Activated CD8-positive, alpha-beta T cell treated with anti-CD3 and anti-CD28 coated beads for 36 hours (primary cell): Measurements from ENCODE around the gene UGT1A8. TPM values are rescaled to one million over a fixed set of nuclear protein-coding genes. Genes with fewer than 3 reads are reported as not detected.
A peak's percentile ranks its signal among the peaks of the same experiment; 100 is the strongest.

Source experiments
- ATAC-seq: fragments of 200-7000 bp; cut with Tn5 transposase; one replicate; pipeline ENCODE4 v1.10.0; 2021; ENCODE audit warnings: mild to moderate bottlenecking, moderate library complexity
- CTCF ChIA-PET: fragments of 350-600 bp; sonication (Branson Sonifier 250); formaldehyde crosslinking; loops from one replicate; lab custom pipeline; 2021; ENCODE audit warnings: antibody characterized with exemption; lab: Charles Lee
- POLR2A ChIA-PET: fragments of 350-600 bp; sonication (Branson Sonifier 250); formaldehyde crosslinking; loops from one replicate; lab custom pipeline; 2021; ENCODE audit warnings: antibody characterized with exemption; lab: Charles Lee
- DNase-seq: peaks from one replicate; pipeline ENCODE4 v3.0.0-alpha.2; 2020
- H3K27ac Mint-ChIP-seq: one replicate; pipeline ENCODE4 v1.8.0; 2021; ENCODE audit warnings: mild to moderate bottlenecking, mixed read lengths
- H3K27me3 Mint-ChIP-seq: one replicate; pipeline ENCODE4 v1.8.0; 2021; ENCODE audit warnings: mixed read lengths
- H3K36me3 Mint-ChIP-seq: one replicate; pipeline ENCODE4 v1.8.0; 2021; ENCODE audit warnings: low read depth, mixed read lengths
- H3K4me1 Mint-ChIP-seq: one replicate; pipeline ENCODE4 v1.8.0; 2021; ENCODE audit warnings: low read depth, mixed read lengths
- H3K4me3 Mint-ChIP-seq: one replicate; pipeline ENCODE4 v1.8.0; 2021; ENCODE audit warnings: mild to moderate bottlenecking, moderate library complexity, mixed read lengths
- H3K9me3 Mint-ChIP-seq: one replicate; pipeline ENCODE4 v1.8.0; 2021; ENCODE audit warnings: mixed read lengths
- CTCF ChIP-seq: fragments of 200-600 bp; IDR thresholded peaks from one replicate; pipeline ENCODE4 v1.8.0; 2022; ENCODE audit warnings: antibody characterized with exemption, mild to moderate bottlenecking
- intact Hi-C: fragments of 100-400 bp; cut with micrococcal nuclease; formaldehyde crosslinking; loops from one replicate; pipeline ENCODE4 v1.10.0; 2022
- total RNA-seq, 2 experiments: library from RNA; stranded (reverse); gene quantifications; one replicate each; pipeline ENCODE4 v1.2.3, GENCODE V29; 2021

Gene UGT1A8
- total RNA-seq, 2 experiments from 2014 or later = not detected

- ChIA-PET CTCF (interaction anchor here (0.7 to 1.1 kb wide), 2 partner anchors 43 to 44 kb away, joined by 3 read pairs; no protein-coding TSS in a partner anchor), POLR2A (no interaction called here)
- no peaks in the 10 kb centered on the region for H3K4me1 Mint-ChIP-seq
Measured at GRCh38 chr2:233813236-233814055, 196.0 kb downstream of the UGT1A8 start.

GRCh38 chr2:233814056-233814835 is 196.8 kb downstream of the UGT1A8 start:
- peak; percentile 45 for ATAC-seq
- intact Hi-C loops = no loop called here
- Mint-ChIP-seq H3K4me3 (no peak overlapping the region), H3K9me3 (no peaks in the 10 kb centered on the region), H3K36me3 (no peaks in the 10 kb centered on the region), H3K27ac (no peak overlapping the region), H3K4me1 (no peaks in the 10 kb centered on the region), H3K27me3 (peaks cover 3% of the 10 kb centered on the region)
- CTCF ChIA-PET = interaction anchor here (1.1 kb wide), 1 partner anchor 43 kb away, joined by 3 read pairs; no protein-coding TSS in a partner anchor
- POLR2A ChIA-PET = no interaction called here
- DNase-seq = no peak
- no peak for TF ChIP-seq CTCF

More at GRCh38 chr2:233813236-233814055, 196.0 kb downstream of the UGT1A8 start:
- Mint-ChIP-seq H3K36me3 (no peaks in the 10 kb centered on the region), H3K27ac (no peak overlapping the region), H3K4me3 (no peak overlapping the region), H3K9me3 (no peaks in the 10 kb centered on the region), H3K27me3 (peaks cover 3% of the 10 kb centered on the region)
- intact Hi-C loops = no loop called here
- DNase-seq (no peak), ATAC-seq (no peak)
- no peak for TF ChIP-seq CTCF

- H3K27me3 Mint-ChIP-seq = peaks cover 1% of the 10 kb centered on the region
- TF ChIP-seq CTCF = no peak
- POLR2A ChIA-PET = no interaction called here
- ATAC-seq (no peak), DNase-seq (no peak)
- H3K4me3 Mint-ChIP-seq = no peak overlapping the region
- CTCF ChIA-PET = no interaction called here
- H3K27ac Mint-ChIP-seq = no peak overlapping the region
- no peaks in the 10 kb centered on the region for H3K36me3 Mint-ChIP-seq
- intact Hi-C loops = no loop called here
- H3K4me1 Mint-ChIP-seq = no peaks in the 10 kb centered on the region
- H3K9me3 Mint-ChIP-seq = no peaks in the 10 kb centered on the region
Measured at GRCh38 chr2:233815861-233816260, 198.4 kb downstream of the UGT1A8 start.

GRCh38 chr2:233816334-233816733 is 198.9 kb downstream of the UGT1A8 start:
- Mint-ChIP-seq H3K27ac (no peak overlapping the region), H3K4me3 (no peak overlapping the region), H3K36me3 (no peaks in the 10 kb centered on the region), H3K9me3 (no peaks in the 10 kb centered on the region), H3K4me1 (no peaks in the 10 kb centered on the region), H3K27me3 (peaks cover 1% of the 10 kb centered on the region)
- no peak for TF ChIP-seq CTCF
- intact Hi-C loops = no loop called here
- no peak for DNase-seq
- no peak for ATAC-seq
- ChIA-PET CTCF (no interaction called here), POLR2A (no interaction called here)

- Mint-ChIP-seq H3K27ac (no peak overlapping the region), H3K4me3 (no peak overlapping the region), H3K27me3 (peaks cover 1% of the 10 kb centered on the region), H3K36me3 (no peaks in the 10 kb centered on the region), H3K4me1 (no peaks in the 10 kb centered on the region), H3K9me3 (no peaks in the 10 kb centered on the region)
- ChIA-PET CTCF (no interaction called here), POLR2A (no interaction called here)
- TF ChIP-seq CTCF = no peak
- intact Hi-C loops = no loop called here
- no peak for ATAC-seq
- DNase-seq = no peak
Measured at GRCh38 chr2:233816771-233817170, 199.3 kb downstream of the UGT1A8 start.
